ENCODE data around the gene FOXC1.

The FOXC1 gene

GRCh38 chr6:1612974-1613306, 3.2 kb downstream of the FOXC1 start:
- DNase-seq, result no peak

GRCh38 chr6:1613346-1613687, 3.6 kb downstream of the FOXC1 start:
- no peak for DNase-seq

- DNase-seq, result no peak
These were observed 4.2 kb downstream of the FOXC1 start for GRCh38 chr6:1613688-1614447.

- DNase-seq, result no peak
These were observed 4.9 kb downstream of the FOXC1 start for GRCh38 chr6:1614448-1615150.

DNA sequence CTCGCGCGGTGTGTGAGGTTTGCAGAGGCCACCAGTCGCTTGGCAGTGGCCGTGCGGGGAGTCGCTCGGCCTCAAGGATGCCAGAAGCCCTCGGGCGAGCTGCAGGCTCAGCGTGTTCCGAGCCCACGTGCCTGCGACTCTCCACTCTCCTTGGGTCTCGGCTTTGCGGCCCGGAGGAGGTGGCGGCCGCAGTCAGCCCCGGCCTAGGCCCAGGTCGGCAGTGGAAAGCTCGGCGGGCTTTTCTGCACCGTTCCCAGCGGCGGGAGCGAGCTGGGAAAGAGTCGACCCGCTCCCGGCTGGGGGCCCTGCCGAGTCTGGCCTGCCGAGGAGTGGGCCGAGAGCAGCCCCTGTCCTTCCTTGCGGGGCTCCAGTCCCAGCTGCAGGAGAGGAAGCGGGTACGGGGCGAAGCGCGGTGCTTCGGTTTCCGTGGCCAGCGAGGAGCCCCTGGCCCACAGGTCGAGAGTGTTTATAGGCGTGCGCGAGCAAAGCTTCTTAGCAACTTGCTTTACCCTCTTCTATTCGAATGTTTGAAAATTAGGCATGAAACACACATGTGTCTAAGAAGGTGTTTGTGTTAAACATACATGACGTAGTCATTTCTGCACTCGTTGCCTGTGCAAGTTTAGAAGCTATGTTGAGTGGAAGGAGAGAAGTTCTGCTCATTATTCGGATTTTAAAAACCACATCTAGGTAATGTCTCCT, 5.6 kb downstream of the FOXC1 start:
- no peak for DNase-seq

DNA sequence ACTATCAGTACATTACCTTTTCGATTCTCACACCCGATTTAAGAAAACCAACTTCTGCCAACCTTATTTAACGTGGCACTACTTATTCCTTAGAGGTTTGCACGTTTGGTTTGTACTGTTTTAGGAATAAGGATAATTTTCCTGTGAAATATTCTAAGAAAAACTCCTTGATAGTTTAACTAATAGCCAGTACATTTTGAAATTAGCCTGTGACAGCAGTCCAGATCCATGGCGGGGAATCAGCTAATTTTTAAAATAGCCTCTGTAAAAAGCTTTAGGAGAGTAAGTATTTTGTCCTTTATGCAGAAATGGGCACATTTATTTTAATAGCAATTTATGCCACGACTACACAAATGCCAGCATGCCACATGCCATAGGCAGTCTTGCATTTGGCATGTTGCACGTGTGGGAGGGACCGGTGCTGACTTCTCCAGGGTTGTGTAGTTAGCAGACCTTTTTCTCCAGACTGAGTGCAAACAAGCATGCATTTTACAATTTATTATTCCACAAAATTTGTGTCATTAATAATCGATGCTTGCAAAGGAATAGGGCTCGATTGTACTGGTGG, 6.2 kb downstream of the FOXC1 start:
- DNase-seq, result no peak

DNA sequence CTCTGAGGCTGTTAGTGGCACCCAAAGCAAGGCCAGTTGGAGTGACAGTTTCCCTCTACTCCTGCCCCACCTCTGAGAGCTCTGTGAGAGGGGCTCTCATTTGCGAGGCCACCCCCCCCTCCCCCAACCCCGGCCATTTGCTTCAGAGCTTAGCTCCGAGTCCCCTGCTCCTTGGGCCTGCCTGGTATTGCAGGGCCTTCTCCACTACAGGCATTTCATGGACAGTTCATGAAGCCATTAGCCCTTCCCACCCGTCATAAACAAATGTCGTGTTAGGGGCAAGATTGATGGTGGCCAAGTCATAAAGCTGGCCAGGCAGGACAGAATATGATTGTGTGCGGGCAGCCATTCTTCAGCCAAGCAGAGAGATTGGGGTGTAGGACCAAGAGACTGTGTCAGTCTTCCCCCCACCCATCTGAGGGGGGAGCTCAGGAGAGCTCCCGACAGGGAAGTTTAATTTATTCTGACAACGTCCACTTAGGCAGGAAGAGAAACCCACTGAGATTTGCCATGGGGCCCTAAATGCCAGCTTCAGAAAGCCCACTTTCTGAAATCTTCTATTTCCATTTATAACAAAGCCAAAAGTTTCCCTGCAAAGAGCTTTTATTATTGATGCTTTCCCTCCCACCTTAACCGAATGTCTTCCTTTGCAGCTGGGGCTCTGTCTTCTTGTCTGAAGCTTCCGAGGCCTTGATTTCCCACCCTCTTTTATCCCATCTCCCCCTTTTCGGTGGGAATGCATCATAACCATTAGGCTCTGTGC, 7.2 kb downstream of the FOXC1 start:
- DNase-seq, result no peak

DNA sequence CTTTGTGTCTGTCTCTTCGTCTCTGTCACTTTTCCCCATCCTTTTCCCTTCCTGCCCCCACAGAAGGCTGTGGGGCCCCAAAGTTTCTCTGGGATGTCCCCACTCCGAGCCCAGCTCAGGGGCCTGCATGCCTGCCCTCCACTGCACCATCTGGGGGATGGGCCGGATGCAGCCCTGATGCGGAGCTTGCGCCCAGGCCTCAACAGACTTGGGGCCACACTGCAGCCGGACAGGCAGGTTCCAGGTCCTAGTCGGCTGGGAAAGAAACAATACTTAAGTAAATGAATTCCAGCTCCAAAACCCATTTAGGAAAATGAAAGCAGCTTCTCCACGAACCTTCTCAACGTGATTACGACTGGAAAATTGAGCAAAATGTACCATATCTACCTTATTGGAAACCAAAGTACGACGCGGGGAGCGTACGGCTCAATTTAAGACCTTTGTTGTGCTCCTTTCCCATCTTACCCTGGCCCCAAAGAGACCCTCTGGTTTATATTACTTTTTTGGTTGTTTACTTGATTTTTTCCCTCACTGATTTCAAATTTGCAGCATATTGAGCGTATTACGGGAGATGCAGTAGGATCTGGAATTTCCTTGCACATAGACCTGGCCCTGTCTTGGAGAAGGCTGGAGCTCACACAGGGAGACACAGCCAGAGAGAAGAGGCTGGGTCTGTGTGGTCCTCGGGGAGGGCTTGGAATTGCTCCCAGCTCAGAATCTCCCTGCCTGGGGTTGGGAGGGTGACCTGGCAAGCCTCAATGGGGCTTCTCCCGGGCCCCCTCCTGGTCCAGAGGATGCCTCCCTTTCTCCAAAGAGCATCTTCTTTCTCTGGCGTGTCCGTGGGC, 8.0 kb downstream of the FOXC1 start:
- no peak for DNase-seq

DNA sequence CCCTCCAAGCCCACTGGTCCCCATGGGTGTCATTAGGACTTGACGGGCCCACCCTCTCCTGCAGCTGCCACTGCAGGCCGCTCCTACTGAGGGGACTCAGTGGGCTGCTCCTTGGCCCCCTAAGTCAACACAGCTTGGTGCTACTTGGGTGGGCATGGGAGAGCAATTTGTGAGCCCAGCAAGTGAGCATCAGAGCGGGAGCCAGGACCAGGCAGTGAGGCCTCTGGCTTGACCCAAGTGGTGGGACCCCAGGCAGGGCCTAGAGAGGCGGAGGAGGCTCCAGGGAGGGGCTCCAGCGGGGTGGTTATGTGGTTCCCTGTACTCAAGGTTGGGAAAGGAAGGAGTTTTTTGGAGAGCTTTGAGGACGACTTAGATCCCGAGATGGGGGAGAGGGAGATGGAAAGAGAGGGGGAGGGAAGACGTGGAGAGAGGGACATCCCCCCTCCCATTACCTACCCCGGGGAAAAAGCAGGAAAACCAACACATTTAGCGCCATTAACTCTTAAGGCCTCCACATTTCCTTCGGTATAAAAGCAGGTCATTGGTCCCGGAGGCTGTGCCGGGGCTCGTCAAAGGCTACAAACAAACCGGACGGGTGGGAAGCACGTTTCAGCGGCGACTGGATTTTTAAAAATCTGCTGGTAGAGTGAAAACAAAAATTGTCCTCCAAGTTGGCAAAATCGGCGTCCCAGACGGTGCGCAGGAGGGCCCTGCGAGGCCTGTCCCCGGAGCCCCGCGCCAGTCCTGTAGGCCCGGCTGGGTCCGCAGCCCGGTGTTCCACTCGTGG, 8.8 kb downstream of the FOXC1 start:
- no peak for DNase-seq

GRCh38 chr6:1619098-1619672, 9.5 kb downstream of the FOXC1 start:
- DNase-seq, result no peak

- DNase-seq, result no peak
These were observed 10.2 kb downstream of the FOXC1 start for GRCh38 chr6:1619673-1620503.

- no peak for DNase-seq
These were observed 10.9 kb downstream of the FOXC1 start for GRCh38 chr6:1620504-1621069.

GRCh38 chr6:1621070-1621701, 11.5 kb downstream of the FOXC1 start:
- DNase-seq, result no peak

DNA sequence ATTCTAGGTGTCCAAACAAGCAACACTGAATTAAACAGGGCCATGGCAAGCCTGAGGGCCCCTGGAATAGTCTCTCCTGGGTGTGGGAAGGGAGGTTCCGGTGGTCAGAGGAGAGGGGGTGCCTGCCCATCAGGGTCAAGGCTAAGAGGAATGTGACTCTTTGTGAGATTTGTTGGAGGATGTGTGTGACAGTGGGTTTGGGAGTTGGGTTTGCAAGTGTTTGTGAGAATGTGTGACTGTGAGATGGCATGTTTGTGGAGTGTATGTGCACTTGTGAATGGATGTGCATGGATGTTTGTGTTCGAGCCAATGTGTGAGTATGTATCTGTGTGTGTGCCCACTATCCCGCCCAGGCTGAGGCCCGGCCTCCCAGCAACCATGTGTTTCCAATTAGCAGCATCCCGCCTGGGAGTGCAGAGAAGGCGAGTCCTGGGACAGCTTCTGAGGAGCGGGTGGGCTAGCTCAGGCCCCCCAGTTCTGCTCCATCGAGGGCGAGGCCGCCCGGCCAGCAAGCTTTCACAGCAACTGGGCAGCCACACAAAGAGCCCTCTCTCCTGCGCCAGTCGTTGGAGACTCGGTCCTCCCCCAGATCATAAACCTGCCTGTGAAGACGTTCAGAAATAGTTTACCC, 12.6 kb downstream of the FOXC1 start:
- no peak for DNase-seq

GRCh38 chr6:1622851-1623768, 13.4 kb downstream of the FOXC1 start:
- DNase-seq, result no peak

- no peak for DNase-seq
These were observed 14.0 kb downstream of the FOXC1 start for GRCh38 chr6:1623769-1624057.

- no peak for DNase-seq
These were observed 14.5 kb downstream of the FOXC1 start for GRCh38 chr6:1624058-1624850.

All from NCI-H1694 treated with DMSO at 0.1 percent for 48 hours (cell line).